K562 (cell line): Measurements from ENCODE around the gene ACBD4. TPM values are rescaled to one million over a fixed set of nuclear protein-coding genes. Genes with fewer than 3 reads are reported as not detected.

Source experiments
- ARID3B ChIP-seq: fragments of 250-450 bp; sonication (Bioruptor Pico); IDR thresholded peaks from 2 replicates; pipeline ENCODE4 v1.4.0; 2020; ENCODE audit warnings: borderline replicate concordance
- CLOCK ChIP-seq: fragments of 250-450 bp; sonication (Bioruptor Pico); IDR thresholded peaks from 2 replicates; pipeline ENCODE4 v1.4.0; 2020; ENCODE audit warnings: mild to moderate bottlenecking, moderate library complexity, borderline replicate concordance
- CREB3L1 ChIP-seq: fragments of 450-650 bp; IDR thresholded peaks from 2 replicates; pipeline ENCODE4 v1.6.1; 2014; ENCODE audit warnings: low read depth, mild to moderate bottlenecking, moderate library complexity, borderline replicate concordance
- ELF1 ChIP-seq: fragments of 200-800 bp; sonication (Bioruptor generic); IDR thresholded peaks from 2 replicates; pipeline ENCODE4 v1.6.1; 2016; ENCODE audit warnings: missing genetic modification characterization, missing compliant biosample characterization
- ETS2 ChIP-seq: IDR thresholded peaks from 2 replicates; pipeline ENCODE4 v1.6.1; 2016; ENCODE audit warnings: borderline replicate concordance, missing genetic modification characterization, mild to moderate bottlenecking, moderate library complexity, missing compliant biosample characterization; ENCODE audit not compliant: poor library complexity, severe bottlenecking
- GABPB2 ChIP-seq: fragments of 250-450 bp; sonication (Bioruptor Pico); conservative IDR thresholded peaks from 2 replicates; pipeline ENCODE4 v1.5.1; 2021; ENCODE audit warnings: mild to moderate bottlenecking
- HOXB6 ChIP-seq: fragments of 250-450 bp; sonication (Bioruptor Pico); IDR thresholded peaks from 2 replicates; pipeline ENCODE4 v1.5.1; 2022; ENCODE audit warnings: mild to moderate bottlenecking, borderline replicate concordance
- KDM1A ChIP-seq, 2 experiments: fragments of 450-650 bp; IDR thresholded peaks; 2 replicates each; pipeline ENCODE4 v1.6.1; 2016; ENCODE audit warnings: mild to moderate bottlenecking in 2 of 2
- MAZ ChIP-seq, 2 experiments: fragments of 450-650 bp in 1 of 2; sonication (generic) in 1 of 2; formaldehyde crosslinking; IDR thresholded peaks in 1 of 2; conservative IDR thresholded peaks in 1 of 2; 2 replicates each; pipeline versions ENCODE4 v1.4.0 to v1.5.0; 2020; ENCODE audit warnings: mild to moderate bottlenecking in 1 of 2, missing genetic modification reagents in 1 of 2
- POLR2AphosphoS5 ChIP-seq: IDR thresholded peaks from 2 replicates; pipeline ENCODE4 v1.6.1; 2011; ENCODE audit warnings: mild to moderate bottlenecking, low read depth, low read length, moderate library complexity; ENCODE audit not compliant: control insufficient read depth, insufficient read depth
- SUPT5H ChIP-seq: fragments of 450-650 bp; IDR thresholded peaks from 2 replicates; pipeline ENCODE4 v1.6.1; 2016
- ZBTB2 ChIP-seq: fragments of 450-650 bp; IDR thresholded peaks from 2 replicates; pipeline ENCODE4 v1.6.1; 2016; ENCODE audit warnings: antibody characterized with exemption
- ZBTB33 ChIP-seq: sonication (generic); formaldehyde crosslinking; IDR thresholded peaks from 2 replicates; pipeline ENCODE4 v1.8.1; 2023; ENCODE audit warnings: mild to moderate bottlenecking, missing genetic modification reagents
- ZNF280A ChIP-seq: fragments of 450-650 bp; IDR thresholded peaks from 2 replicates; pipeline ENCODE4 v1.6.1; 2018; ENCODE audit warnings: mild to moderate bottlenecking, low read depth; ENCODE audit not compliant: partially characterized antibody
- polyA plus RNA-seq, 8 experiments: library from polyadenylated mRNA; depleted of rRNA in 4 of 8; stranded (reverse) in 5 of 8; unstranded in 3 of 8; fragments of >200 nt; fragmentation: Nextera tagmentation in 2 of 8; fragmentation: Illumina TruSeq in 1 of 8; extraction: Ambion mirVana in 2 of 8; extraction: Trizol in 1 of 8; gene quantifications; 2 replicates each; pipeline versions ENCODE4 v1.2.1 to v1.2.3, GENCODE V29; 2011 to 2014; ENCODE audit warnings: inconsistent platforms in 1 of 8, missing spikeins in 1 of 8
- total RNA-seq, 7 experiments: library from RNA; depleted of rRNA in 6 of 7; stranded (reverse); fragments of >200 nt in 6 of 7; fragmentation: Illumina TruSeq in 2 of 7; extraction: Trizol in 2 of 7; gene quantifications; 2 replicates each; pipeline versions ENCODE4 v1.2.1 to v1.2.3, GENCODE V29; 2011 to 2021; ENCODE audit warnings: low replicate concordance in 1 of 7

Gene ACBD4
- total and polyA plus RNA-seq, 9 of the 15 experiments (the other 6 are each of a cell fraction or from before 2014, with no cell fraction given): 0.14 to 6.9 (median 4.6) TPM

GRCh38 chr17:45147581-45148182 lies 12.2 kb downstream of the ACBD4 start (continued):
- no peak for TF ChIP-seq CREB3L1
- TF ChIP-seq HOXB6 (CRISPR knock-in tag): no peak; the same call in 1 of the 2 replicates
- peak; percentile 77; the same call in 1 of the 2 replicates for TF ChIP-seq GABPB2 (CRISPR knock-in tag)
- no peak for TF ChIP-seq CLOCK (CRISPR knock-in tag)
- no peak for TF ChIP-seq ZBTB33 (CRISPR knock-in tag)
- no peak for TF ChIP-seq ARID3B (CRISPR knock-in tag)
- TF ChIP-seq KDM1A (IDR thresholded peaks at IDR 0.05): no peak
- no peak; the same call in 1 of the 2 replicates for TF ChIP-seq ELF1 (tag)
- TF ChIP-seq ZBTB2: no peak
- no peak for TF ChIP-seq ETS2
- TF ChIP-seq SUPT5H: no peak
- TF ChIP-seq ZNF280A: no peak
- peak; percentile 54 to 65; a peak in 2 of 4 replicates for TF ChIP-seq MAZ (CRISPR knock-in tag; conservative IDR thresholded peaks at IDR 0.05 in 1 of 2, IDR thresholded peaks at IDR 0.05 in 1 of 2)
- TF ChIP-seq POLR2AphosphoS5: peak; percentile 49; the same call in 1 of the 2 replicates
